ENCODE data around the gene CLIC4. TPM values are rescaled to one million over a fixed set of nuclear protein-coding genes. Genes with fewer than 3 reads are reported as not detected.

CLIC4 gene
- total and polyA plus RNA-seq, 2 of the 8 experiments (the other 6 are each of a cell fraction or from before 2014, with no cell fraction given) = 77.5 to 293 TPM

Small RNA genes within 50 kb of the gene (small RNA-seq; reads per million reads assigned to genes)
- gene RNU6-1208P (ENCODE audit: insufficient read depth) = not detected

Other genes with a start within 250 kb of the CLIC4 start
- gene RCAN3, start 242.6 kb upstream of the CLIC4 start, total RNA-seq (2021; fragmentation: NEBNext Ultra II Directional; extraction: Animal tissue kit (Norgen Biotek cat#: 25700)) = 15.2 and 16.6 TPM in 2 replicates
- 5.6 and 5.9 TPM in 2 replicates for gene RCAN3, start 242.6 kb upstream of the CLIC4 start, polyA plus RNA-seq (2011; rRNA removed)
- gene NCMAP, start 189.4 kb upstream of the CLIC4 start, total RNA-seq (2021; fragmentation: NEBNext Ultra II Directional; extraction: Animal tissue kit (Norgen Biotek cat#: 25700)) = 0.21 and 0.39 TPM in 2 replicates
- 0.14 and 0.21 TPM in 2 replicates for gene NCMAP, start 189.4 kb upstream of the CLIC4 start, polyA plus RNA-seq (2011; rRNA removed)
- gene SRRM1, start 102.1 kb upstream of the CLIC4 start, total RNA-seq (2021; fragmentation: NEBNext Ultra II Directional; extraction: Animal tissue kit (Norgen Biotek cat#: 25700)) = 230 and 255 TPM in 2 replicates
- gene SRRM1, start 102.1 kb upstream of the CLIC4 start, polyA plus RNA-seq (2011; rRNA removed) = 72.7 and 77.1 TPM in 2 replicates
- 0.48 and 0.82 TPM in 2 replicates for gene RUNX3, start 184.8 kb downstream of the CLIC4 start, total RNA-seq (2021; fragmentation: NEBNext Ultra II Directional; extraction: Animal tissue kit (Norgen Biotek cat#: 25700))
- 0.49 and 0.62 TPM in 2 replicates for gene RUNX3, start 184.8 kb downstream of the CLIC4 start, polyA plus RNA-seq (2011; rRNA removed)